Upper lobe of right lung (tissue), 1 donor: ENCODE results near the gene MARCO. TPM values are rescaled to one million over a fixed set of nuclear protein-coding genes. Genes with fewer than 3 reads are reported as not detected.

Experiments used
- ATAC-seq: fragments of 200-7000 bp; cut with Tn5 transposase; one replicate; pipeline ENCODE4 v1.9.1; 2020; ENCODE audit warnings: mild to moderate bottlenecking, moderate library complexity
- DNase-seq: peaks from one replicate; pipeline ENCODE4 v3.0.0-alpha.2; 2020
- H3K27ac ChIP-seq: fragments of 200-600 bp; one replicate; pipeline ENCODE4 v1.8.0; 2022
- H3K27me3 ChIP-seq: fragments of 200-600 bp; one replicate; pipeline ENCODE4 v1.8.0; 2022; ENCODE audit warnings: mild to moderate bottlenecking
- H3K36me3 ChIP-seq: fragments of 200-600 bp; one replicate; pipeline ENCODE4 v1.8.0; 2022
- H3K4me1 ChIP-seq: fragments of 200-600 bp; one replicate; pipeline ENCODE4 v1.8.0; 2022
- H3K4me3 ChIP-seq: fragments of 200-600 bp; one replicate; pipeline ENCODE4 v1.8.0; 2022; ENCODE audit warnings: mild to moderate bottlenecking
- H3K9me3 ChIP-seq: fragments of 200-600 bp; one replicate; pipeline ENCODE4 v1.8.0; 2022
- intact Hi-C: fragments of 100-400 bp; cut with DNase I; formaldehyde crosslinking; loops from one replicate; pipeline ENCODE4 v1.11.0; 2022
- total RNA-seq: library from RNA; stranded (reverse); fragmentation: NEBNext Ultra II Directional; extraction: Animal tissue kit (Norgen Biotek cat#: 25700); gene quantifications from one replicate; pipeline ENCODE4 v1.2.1, GENCODE V29; 2021
- TF ChIP-seq, protein P1 (sequence below): fragments of 200-600 bp; IDR thresholded peaks from one replicate; pipeline ENCODE4 v1.8.0; 2022; ENCODE audit warnings: antibody characterized with exemption
- donor health status: DM: no; HTN: yes; CAD: no; lungs with severe emphysema.

The MARCO gene
- total RNA-seq, 1 donor from 2014 or later = 165 TPM

DNA sequence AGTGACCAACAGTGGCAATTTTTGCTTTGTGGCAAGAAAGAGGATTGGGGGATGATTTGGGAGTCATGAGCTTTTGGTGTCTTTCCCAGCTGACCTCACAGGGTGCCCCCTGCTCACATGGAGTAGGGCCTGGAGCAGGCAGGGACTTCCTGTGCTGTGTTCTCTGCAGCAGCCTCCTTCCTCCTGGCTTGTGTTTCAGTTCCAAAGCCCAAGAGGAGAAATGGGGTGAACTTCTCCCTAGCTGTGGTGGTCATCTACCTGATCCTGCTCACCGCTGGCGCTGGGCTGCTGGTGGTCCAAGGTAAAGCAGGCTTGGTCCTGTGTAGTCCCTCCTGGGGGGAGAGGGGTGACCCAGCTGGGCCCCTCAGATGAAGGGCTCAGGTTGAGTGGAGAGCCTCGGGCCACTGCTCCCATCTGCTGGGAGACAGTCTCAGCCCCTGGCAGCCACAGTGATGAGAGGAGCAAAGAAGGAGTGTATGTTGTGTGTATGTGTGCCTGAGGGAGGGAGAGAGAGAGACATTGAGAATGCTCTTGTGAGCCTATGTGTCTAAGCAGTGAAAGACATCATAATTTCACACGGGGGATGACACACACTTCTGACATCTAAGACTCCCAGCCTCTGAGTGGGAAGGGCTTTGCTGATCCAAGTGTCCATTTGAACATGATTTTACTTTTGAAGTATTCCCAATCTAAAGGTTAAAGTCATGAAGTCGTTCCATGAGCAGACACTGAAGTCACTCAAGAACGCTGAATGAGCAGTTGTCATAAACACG is 27.2 kb downstream of the MARCO start:
- peaks cover 16% of the 10 kb centered on the region for H3K4me1 ChIP-seq
- H3K4me3 ChIP-seq = no peak overlapping the region
- TF ChIP-seq, protein P1, sequence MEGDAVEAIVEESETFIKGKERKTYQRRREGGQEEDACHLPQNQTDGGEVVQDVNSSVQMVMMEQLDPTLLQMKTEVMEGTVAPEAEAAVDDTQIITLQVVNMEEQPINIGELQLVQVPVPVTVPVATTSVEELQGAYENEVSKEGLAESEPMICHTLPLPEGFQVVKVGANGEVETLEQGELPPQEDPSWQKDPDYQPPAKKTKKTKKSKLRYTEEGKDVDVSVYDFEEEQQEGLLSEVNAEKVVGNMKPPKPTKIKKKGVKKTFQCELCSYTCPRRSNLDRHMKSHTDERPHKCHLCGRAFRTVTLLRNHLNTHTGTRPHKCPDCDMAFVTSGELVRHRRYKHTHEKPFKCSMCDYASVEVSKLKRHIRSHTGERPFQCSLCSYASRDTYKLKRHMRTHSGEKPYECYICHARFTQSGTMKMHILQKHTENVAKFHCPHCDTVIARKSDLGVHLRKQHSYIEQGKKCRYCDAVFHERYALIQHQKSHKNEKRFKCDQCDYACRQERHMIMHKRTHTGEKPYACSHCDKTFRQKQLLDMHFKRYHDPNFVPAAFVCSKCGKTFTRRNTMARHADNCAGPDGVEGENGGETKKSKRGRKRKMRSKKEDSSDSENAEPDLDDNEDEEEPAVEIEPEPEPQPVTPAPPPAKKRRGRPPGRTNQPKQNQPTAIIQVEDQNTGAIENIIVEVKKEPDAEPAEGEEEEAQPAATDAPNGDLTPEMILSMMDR = no peak
- H3K27me3 ChIP-seq = no peaks in the 10 kb centered on the region
- DNase-seq (no peak), ATAC-seq (no peak)
- intact Hi-C loops = no loop called here
- no peak overlapping the region for H3K27ac ChIP-seq
- no peaks in the 10 kb centered on the region for H3K36me3 ChIP-seq
- no peaks in the 10 kb centered on the region for H3K9me3 ChIP-seq

DNA sequence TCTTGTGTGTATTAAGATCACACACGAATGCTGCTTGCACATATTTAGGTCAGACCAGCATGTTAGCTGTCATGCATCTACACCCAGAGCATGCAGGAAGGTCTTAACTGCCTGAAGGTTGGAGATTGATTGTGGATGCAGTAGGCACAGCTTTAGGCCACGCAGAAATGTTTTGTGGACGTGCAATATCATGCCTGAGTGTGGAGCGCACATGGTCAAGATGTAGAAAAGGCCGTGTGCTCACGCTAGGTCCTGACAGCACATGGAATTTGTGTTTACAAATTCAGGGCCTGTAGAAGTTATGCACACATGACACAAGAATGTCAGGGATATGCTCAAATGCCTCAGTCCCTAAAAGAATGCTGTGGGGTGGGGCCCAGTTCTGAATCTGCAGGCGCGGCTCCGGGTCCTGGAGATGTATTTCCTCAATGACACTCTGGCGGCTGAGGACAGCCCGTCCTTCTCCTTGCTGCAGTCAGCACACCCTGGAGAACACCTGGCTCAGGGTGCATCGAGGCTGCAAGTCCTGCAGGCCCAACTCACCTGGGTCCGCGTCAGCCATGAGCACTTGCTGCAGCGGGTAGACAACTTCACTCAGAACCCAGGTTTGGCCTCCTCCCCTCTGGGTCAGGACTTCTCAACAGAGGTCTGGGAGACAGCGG is 27.9 kb downstream of the MARCO start:
- intact Hi-C loops = no loop called here

DNA sequence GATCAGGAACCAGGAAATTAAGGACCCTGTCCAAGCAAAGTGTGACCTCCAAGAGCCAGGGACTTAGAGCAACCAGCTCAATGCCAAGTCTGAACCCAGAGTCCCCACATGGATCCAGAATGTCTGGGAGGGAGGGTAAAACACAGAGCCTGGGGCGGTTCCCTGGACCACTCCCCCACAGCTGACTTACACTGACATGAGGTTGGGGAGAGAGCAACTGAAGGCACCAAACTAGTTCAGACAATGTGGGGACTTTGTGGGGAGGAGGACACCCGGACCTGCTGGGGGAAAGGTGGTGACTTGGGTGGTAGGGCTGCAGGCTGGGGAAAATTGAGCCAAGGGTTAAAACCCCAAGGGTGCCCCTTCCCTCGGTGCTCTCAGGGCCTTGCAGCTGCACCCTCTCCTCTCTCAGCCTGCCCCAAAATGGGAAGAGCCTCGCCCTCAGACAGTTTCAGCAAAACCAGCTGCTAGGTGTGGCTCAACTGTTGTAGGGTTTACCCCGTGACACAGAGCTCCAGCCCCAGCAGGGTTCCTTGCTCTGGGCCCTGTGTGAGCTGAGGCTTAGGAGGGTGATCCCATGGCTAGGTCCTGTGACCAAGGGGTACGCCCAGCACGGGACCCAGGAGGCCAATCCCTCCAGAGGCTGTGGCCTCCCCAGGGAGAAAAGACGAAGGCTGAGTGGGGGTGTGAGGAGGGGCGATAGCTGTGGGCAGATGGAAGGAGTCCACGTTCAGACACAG is 28.6 kb downstream of the MARCO start:
- Histone ChIP-seq H3K27me3 (no peaks in the 10 kb centered on the region), H3K36me3 (no peaks in the 10 kb centered on the region), H3K4me1 (peaks cover 16% of the 10 kb centered on the region), H3K4me3 (no peak overlapping the region), H3K9me3 (no peaks in the 10 kb centered on the region), H3K27ac (peak overlapping the region; percentile 0)
- intact Hi-C loops = no loop called here
- TF ChIP-seq, protein P1 = no peak
- DNase-seq = peak; percentile 84
- ATAC-seq = peak; percentile 88

More for the DNA sequence above, 27.9 kb downstream of the MARCO start:
- Histone ChIP-seq H3K9me3 (no peaks in the 10 kb centered on the region), H3K4me3 (no peak overlapping the region), H3K4me1 (peaks cover 16% of the 10 kb centered on the region), H3K36me3 (no peaks in the 10 kb centered on the region), H3K27ac (no peak overlapping the region), H3K27me3 (no peaks in the 10 kb centered on the region)
- TF ChIP-seq, protein P1 = no peak
- no peak for ATAC-seq
- DNase-seq = no peak

DNA sequence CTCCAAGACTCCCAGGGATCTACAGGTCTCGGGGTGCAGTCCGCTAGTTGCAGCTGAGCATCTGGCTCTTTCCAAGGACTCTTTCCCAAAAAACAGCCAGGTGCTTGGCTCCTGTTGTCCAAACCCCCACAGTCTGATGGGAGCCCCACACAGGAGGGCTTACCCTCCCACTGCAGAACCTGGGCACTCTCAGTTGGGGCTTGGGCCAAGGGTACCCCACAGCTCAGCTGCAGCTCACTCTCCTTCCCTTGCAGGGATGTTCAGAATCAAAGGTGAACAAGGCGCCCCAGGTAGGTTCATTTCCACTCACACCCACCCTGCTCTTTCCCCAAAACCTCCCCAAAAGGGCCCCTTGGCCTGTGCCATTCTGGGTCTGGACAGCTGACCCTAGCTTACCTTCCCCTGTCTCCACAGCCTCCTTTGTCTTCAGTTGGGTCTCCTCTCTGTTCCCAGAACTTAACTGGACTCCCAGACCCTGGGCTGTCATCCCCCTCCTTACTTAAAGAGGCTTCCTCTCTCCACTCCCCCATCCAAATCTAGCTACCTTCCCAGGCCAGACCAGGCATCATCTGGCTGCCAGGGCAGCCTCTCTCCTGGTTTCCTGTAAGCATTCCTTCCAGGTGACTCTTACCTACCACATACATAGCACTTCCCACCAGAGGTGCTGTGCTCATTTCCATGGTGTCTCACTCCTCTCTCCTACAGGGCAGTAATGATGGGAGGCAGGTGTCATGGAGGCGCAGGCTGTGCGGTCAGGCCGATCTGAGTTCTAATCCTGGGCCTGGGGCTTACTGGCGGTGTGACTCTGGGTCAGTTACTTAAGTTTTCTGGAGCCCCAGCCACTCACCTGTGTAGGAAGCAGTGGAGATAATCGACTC is 29.5 kb downstream of the MARCO start:
- TF ChIP-seq, protein P1 = no peak
- Histone ChIP-seq H3K27me3 (no peaks in the 10 kb centered on the region), H3K36me3 (no peaks in the 10 kb centered on the region), H3K4me3 (no peak overlapping the region), H3K27ac (peak overlapping the region; percentile 0), H3K9me3 (no peaks in the 10 kb centered on the region), H3K4me1 (peaks cover 16% of the 10 kb centered on the region)
- ATAC-seq (no peak), DNase-seq (no peak)
- intact Hi-C loops = no loop called here

DNA sequence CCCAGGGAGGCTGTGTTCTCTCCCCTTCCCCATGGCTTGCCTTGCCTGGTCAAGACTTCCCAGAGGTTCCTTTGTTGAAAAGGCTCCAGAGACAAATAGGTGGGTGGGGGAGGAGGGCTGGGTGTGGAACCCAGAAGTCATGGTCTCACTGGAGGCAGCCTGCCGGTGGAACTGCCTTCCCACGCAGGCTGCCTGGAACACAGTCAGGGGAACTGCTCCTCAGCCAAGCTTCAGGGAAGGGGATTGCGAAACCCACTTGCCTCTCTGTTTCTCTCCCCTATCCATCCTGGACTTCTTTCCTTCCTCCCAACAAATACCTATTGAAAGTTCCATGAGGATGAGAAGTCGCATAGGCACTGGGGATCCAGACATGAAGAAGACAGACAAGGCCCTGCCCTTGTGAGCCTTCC is 31.6 kb downstream of the MARCO start:
- intact Hi-C loops = no loop called here
- DNase-seq = peak; percentile 84
- Histone ChIP-seq H3K4me1 (peaks cover 15% of the 10 kb centered on the region), H3K4me3 (no peak overlapping the region), H3K27me3 (no peaks in the 10 kb centered on the region), H3K36me3 (no peaks in the 10 kb centered on the region), H3K9me3 (no peaks in the 10 kb centered on the region), H3K27ac (peak overlapping the region; percentile 24)
- ATAC-seq = peak; percentile 66
- TF ChIP-seq, protein P1 = no peak
